HL-60 (cell line): ENCODE data around the gene TSPAN17.

Source experiments
- DNase-seq, 2 experiments: peaks; one replicate each; pipeline ENCODE4 v3.0.0-alpha.2; 2010 to 2020; ENCODE audit warnings: low read depth in 1 of 2, low spot score in 1 of 2
- H3K27ac ChIP-seq: fragments of 250-450 bp; sonication (Bioruptor Pico); replicated peaks from 2 replicates; pipeline ENCODE4 v1.5.1; 2020; ENCODE audit warnings: mild to moderate bottlenecking, moderate library complexity
- H3K27me3 ChIP-seq: fragments of 250-450 bp; sonication (Bioruptor Pico); 2 replicates; pipeline ENCODE4 v1.5.1; 2021; ENCODE audit warnings: mild to moderate bottlenecking, moderate library complexity; ENCODE audit not compliant: insufficient read depth, poor library complexity, severe bottlenecking
- H3K4me3 ChIP-seq: replicated peaks from 2 replicates; pipeline ENCODE4 v1.5.1; 2011; ENCODE audit warnings: mild to moderate bottlenecking, control low read depth, low read length; ENCODE audit not compliant: insufficient read depth
- CTCF ChIP-seq: IDR thresholded peaks from one replicate; pipeline ENCODE4 v1.5.1; 2011; ENCODE audit warnings: low read length, control low read depth, inconsistent platforms; ENCODE audit not compliant: insufficient read depth
- GABPA ChIP-seq: IDR thresholded peaks from 2 replicates; pipeline ENCODE4 v1.6.1; 2012; ENCODE audit warnings: low read depth
- POLR2AphosphoS5 ChIP-seq: IDR thresholded peaks from 2 replicates; pipeline ENCODE4 v1.6.1; 2012; ENCODE audit warnings: low read depth
- SPI1 ChIP-seq: IDR thresholded peaks from 2 replicates; pipeline ENCODE4 v1.6.1; 2012; ENCODE audit warnings: low read depth, mild to moderate bottlenecking, borderline replicate concordance
- TF ChIP-seq, protein P1 (sequence below): IDR thresholded peaks from 2 replicates; pipeline ENCODE4 v1.6.1; 2012; ENCODE audit warnings: low read depth; ENCODE audit not compliant: insufficient replicate concordance

The TSPAN17 gene

GRCh38 chr5:176627582-176627981 lies 19.7 kb upstream of the TSPAN17 start:
- Histone ChIP-seq H3K4me3 (no peak overlapping the region), H3K27me3 (peaks cover 54% of the 10 kb centered on the region), H3K27ac (no peak overlapping the region)
- TF ChIP-seq GABPA, result no peak
- TF ChIP-seq, protein P1, sequence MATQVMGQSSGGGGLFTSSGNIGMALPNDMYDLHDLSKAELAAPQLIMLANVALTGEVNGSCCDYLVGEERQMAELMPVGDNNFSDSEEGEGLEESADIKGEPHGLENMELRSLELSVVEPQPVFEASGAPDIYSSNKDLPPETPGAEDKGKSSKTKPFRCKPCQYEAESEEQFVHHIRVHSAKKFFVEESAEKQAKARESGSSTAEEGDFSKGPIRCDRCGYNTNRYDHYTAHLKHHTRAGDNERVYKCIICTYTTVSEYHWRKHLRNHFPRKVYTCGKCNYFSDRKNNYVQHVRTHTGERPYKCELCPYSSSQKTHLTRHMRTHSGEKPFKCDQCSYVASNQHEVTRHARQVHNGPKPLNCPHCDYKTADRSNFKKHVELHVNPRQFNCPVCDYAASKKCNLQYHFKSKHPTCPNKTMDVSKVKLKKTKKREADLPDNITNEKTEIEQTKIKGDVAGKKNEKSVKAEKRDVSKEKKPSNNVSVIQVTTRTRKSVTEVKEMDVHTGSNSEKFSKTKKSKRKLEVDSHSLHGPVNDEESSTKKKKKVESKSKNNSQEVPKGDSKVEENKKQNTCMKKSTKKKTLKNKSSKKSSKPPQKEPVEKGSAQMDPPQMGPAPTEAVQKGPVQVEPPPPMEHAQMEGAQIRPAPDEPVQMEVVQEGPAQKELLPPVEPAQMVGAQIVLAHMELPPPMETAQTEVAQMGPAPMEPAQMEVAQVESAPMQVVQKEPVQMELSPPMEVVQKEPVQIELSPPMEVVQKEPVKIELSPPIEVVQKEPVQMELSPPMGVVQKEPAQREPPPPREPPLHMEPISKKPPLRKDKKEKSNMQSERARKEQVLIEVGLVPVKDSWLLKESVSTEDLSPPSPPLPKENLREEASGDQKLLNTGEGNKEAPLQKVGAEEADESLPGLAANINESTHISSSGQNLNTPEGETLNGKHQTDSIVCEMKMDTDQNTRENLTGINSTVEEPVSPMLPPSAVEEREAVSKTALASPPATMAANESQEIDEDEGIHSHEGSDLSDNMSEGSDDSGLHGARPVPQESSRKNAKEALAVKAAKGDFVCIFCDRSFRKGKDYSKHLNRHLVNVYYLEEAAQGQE, result no peak
- TF ChIP-seq CTCF, result no peak
- TF ChIP-seq SPI1, result no peak
- TF ChIP-seq POLR2AphosphoS5, result no peak
- no peak for DNase-seq

DNA sequence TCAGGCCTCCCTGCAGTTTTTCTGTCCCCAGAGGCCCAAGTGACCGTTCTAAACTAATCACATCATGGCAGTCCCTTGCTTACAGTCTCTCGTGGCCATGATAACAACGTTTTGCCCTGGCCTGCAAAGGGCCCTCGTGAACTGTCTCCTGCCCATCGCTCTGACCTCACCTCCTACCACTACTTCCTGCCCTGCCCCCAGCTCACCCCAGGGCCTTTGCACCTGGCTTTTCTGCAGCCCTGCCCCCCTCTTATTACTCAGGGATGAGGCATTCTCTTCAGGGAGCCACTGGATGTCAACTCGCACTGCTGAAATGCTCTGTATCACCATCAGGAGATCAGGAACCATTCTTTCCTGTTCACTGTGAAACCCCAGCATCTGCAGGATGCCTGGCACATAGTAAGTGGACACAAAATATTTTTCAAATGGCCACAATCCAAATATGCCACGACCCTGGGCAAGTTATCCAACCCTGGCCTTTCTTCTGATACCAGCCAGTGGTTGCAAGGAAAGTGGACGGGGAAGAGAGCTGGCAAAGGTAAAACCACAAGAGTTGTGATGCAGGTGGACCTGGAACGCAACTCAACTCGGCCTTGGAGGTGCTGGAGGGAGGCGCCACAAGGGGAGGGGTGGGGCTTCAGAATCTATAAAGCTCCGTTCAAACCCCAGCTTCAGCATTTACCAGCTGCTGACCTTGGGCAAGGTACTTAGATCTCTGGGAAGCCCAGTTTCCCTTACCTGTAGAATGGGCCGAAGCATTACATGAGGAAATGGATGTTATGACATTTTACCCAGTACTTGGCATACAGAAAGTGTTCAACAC lies 18.7 kb upstream of the TSPAN17 start:
- TF ChIP-seq POLR2AphosphoS5 (no peak), CTCF (no peak), SPI1 (no peak)
- Histone ChIP-seq H3K4me3 (no peak overlapping the region), H3K27me3 (peaks cover 56% of the 10 kb centered on the region), H3K27ac (no peak overlapping the region)
- DNase-seq, result no peak

GRCh38 chr5:176629317-176629852 lies 17.9 kb upstream of the TSPAN17 start:
- TF ChIP-seq GABPA, result no peak
- no peak overlapping the region for H3K27ac ChIP-seq
- H3K4me3 ChIP-seq, result no peak overlapping the region
- no peak for DNase-seq
- H3K27me3 ChIP-seq, result peaks cover 55% of the 10 kb centered on the region

DNA sequence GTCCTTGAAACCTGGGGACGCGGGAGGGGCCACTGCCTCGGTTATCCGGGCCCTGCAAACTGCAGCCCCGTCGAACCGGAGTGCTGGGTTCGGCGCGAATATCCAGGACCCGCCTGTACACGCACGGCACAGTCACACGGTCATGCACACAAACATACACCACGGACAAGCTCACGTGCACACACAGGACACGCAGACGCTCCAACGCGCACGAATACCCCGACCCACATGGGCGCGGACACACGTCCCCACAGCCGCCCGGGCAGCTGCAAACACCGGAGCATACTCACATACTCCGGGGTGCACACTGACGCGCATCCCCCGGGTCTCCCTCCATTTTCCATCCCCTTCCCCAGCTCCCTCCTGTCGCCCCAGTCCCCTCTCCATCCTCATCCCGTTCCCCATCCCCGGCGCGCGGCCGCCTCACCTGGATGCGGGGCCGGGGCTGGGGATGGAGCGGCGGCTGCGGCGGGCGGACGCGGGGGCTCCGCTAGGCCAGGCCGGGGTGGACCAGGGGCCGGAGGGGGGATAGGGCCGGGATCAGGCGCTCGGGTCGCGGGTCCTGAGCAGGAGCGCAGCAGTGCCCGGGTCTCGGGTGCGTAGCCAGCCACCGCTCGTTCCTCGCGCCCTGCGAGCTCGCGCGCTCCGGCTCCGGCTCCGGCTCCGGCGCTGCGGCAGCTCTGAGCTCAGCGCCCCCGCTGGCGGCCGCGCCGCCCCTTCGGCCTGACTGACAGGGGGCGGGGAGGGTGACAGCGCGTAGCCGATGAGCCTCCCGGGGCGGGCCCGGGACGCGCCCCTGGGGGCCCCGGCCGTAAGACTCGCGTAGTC lies 17.2 kb upstream of the TSPAN17 start, which contains the start of the genes EIF4E1B and SNCB:
Gene EIF4E1B (plus strand): TSS at position 823 of the 828 bp plus-strand sequence. CDS start 12,113 bp downstream, outside the sequence.
Gene SNCB (minus strand): TSS at position 682 of the 828 bp plus-strand sequence. CDS start 880 bp downstream, outside the sequence.
- H3K4me3 ChIP-seq, result no peak within 1 kb of the TSS
- TF ChIP-seq GABPA (no peak), CTCF (no peak), SPI1 (no peak), POLR2AphosphoS5 (no peak)
- TF ChIP-seq, protein P1, result no peak
- DNase-seq, result no peak
- H3K27me3 ChIP-seq, result peaks cover 57% of the 10 kb centered on the region
- no peak within 1 kb of the TSS for H3K27ac ChIP-seq
